Measurements from ENCODE around the gene EEIG2. TPM values are rescaled to one million over a fixed set of nuclear protein-coding genes. Genes with fewer than 3 reads are reported as not detected.

EEIG2 gene
- total and polyA plus RNA-seq, 2 donors (not counting 3 experiments of a cell fraction or from before 2014, with no cell fraction given): 2.5 to 7.2 TPM

- TF ChIP-seq POLR2A (IDR thresholded peaks at IDR 0.05; ENCODE audit: low read depth, low read length) (no peak), JUN (IDR thresholded peaks at IDR 0.05; ENCODE audit: borderline replicate concordance, insufficient read depth, insufficient read length, low read depth) (no peak), GATA2 (IDR thresholded peaks at IDR 0.05; ENCODE audit: insufficient read depth, insufficient read length, low read depth, low read length) (no peak), EZH2 (IDR thresholded peaks at IDR 0.05; ENCODE audit: borderline replicate concordance, low read depth, low read length, severe bottlenecking) (no peak), MAX (IDR thresholded peaks at IDR 0.05; ENCODE audit: insufficient read depth, insufficient read length) (no peak), FOS (IDR thresholded peaks at IDR 0.05; ENCODE audit: borderline replicate concordance, insufficient read depth, low read length) (no peak), MYC (IDR thresholded peaks at IDR 0.05; ENCODE audit: low read depth, low read length) (no peak), CTCF (IDR thresholded peaks at IDR 0.05; ENCODE audit: extremely low read depth in 1 of 2, insufficient read depth in 1 of 2, low read depth in 1 of 2, low read length in 2 of 2) (no peak), POLR2AphosphoS5 (IDR thresholded peaks at IDR 0.05; ENCODE audit: insufficient read depth, low read depth, low read length) (no peak)
- no peaks in the 10 kb centered on the region for H4K20me1 ChIP-seq (replicated peaks; ENCODE audit: control insufficient read depth, extremely low read depth, insufficient read depth, low read length)
- ChIA-PET POLR2A (no interaction called here), CTCF (no interaction called here)
- H2AFZ ChIP-seq (ENCODE audit: low read depth, low read length): no peak overlapping the region
- no peak overlapping the region for H3K4me2 ChIP-seq (ENCODE audit: insufficient read depth, low read length)
- no peak overlapping the region for H3K27ac ChIP-seq (ENCODE audit: insufficient read depth, low read depth, low read length)
- H3K4me3 ChIP-seq (replicated peaks in 1 of 3; ENCODE audit: insufficient read depth in 1 of 3, low read depth in 1 of 3, low read length in 3 of 3): no peak overlapping the region
- no TSS peak for BruUV-seq (replicated peaks)
- no peaks in the 10 kb centered on the region for H3K79me2 ChIP-seq (ENCODE audit: control insufficient read depth, insufficient read depth, low read length)
- H3K9me3 ChIP-seq (replicated peaks; ENCODE audit: control insufficient read depth, insufficient read depth, low read length): no peaks in the 10 kb centered on the region
- FAIRE-seq (no peak), DNase-seq (ENCODE audit: low read depth, low spot score) (no peak)
- no peak overlapping the region for H3K9ac ChIP-seq (replicated peaks; ENCODE audit: extremely low read depth, insufficient read depth, low read length)
- dilution Hi-C loops (cut with MboI; ENCODE audit: extremely low pct_ligation_motif_present, low sequenced_read_pairs) (no loop called here), intact Hi-C loops (cut with micrococcal nuclease) (no loop called here)
- peaks cover 16% of the 10 kb centered on the region for H3K4me1 ChIP-seq (ENCODE audit: control insufficient read depth, extremely low read depth, insufficient read depth, low read length)
- no peaks in the 10 kb centered on the region for H3K9me1 ChIP-seq (replicated peaks; ENCODE audit: control insufficient read depth, extremely low read depth, insufficient read depth, low read length)
- H3K27me3 ChIP-seq (ENCODE audit: control insufficient read depth in 2 of 2, insufficient read depth in 2 of 2, low read length in 2 of 2): peaks cover 3 to 14% of the 10 kb centered on the region in 2 experiments
- H3K36me3 ChIP-seq (ENCODE audit: control insufficient read depth in 2 of 2, extremely low read depth in 1 of 2, insufficient read depth in 2 of 2, low read length in 2 of 2): no peaks in the 10 kb centered on the region
These were observed 3.4 kb upstream of the EEIG2 start for GRCh38 chr1:108556499-108556898.

Measured in endothelial cell of umbilical vein (primary cell).